Measurements from ENCODE around the gene SLX4IP. TPM values are rescaled to one million over a fixed set of nuclear protein-coding genes. Genes with fewer than 3 reads are reported as not detected.
A peak's percentile ranks its signal among the peaks of the same experiment; 100 is the strongest.

The SLX4IP gene
- polyA plus RNA-seq, 3 donors = 0.76 to 2.5 (median 1.1) TPM

- Histone ChIP-seq H4K20me1 (ENCODE audit: insufficient read depth, low read length) (no peaks in the 10 kb centered on the region), H3K9me3 (replicated peaks in 1 of 2; ENCODE audit: control insufficient read depth in 1 of 2, insufficient read depth in 1 of 2, low read length in 2 of 2) (no peaks in the 10 kb centered on the region), H3K4me3 (replicated peaks in 1 of 3; ENCODE audit: low read depth in 2 of 3, low read length in 3 of 3) (no peak overlapping the region), H3K9ac (ENCODE audit: insufficient read depth, low read length, poor library complexity, severe bottlenecking) (no peak overlapping the region), H3K4me1 (ENCODE audit: control insufficient read depth in 1 of 2, insufficient read depth in 2 of 2, low read length in 2 of 2) (no peaks in the 10 kb centered on the region), H3K27ac (ENCODE audit: low read depth in 1 of 2, low read length in 2 of 2) (no peak overlapping the region), H3K27me3 (ENCODE audit: control insufficient read depth in 2 of 2, insufficient read depth in 2 of 2, low read length in 2 of 2) (no peaks in the 10 kb centered on the region), H3K4me2 (replicated peaks; ENCODE audit: extremely low read depth, low read length, poor library complexity, severe bottlenecking) (no peak overlapping the region), H2AFZ (ENCODE audit: insufficient read depth, low read depth, low read length, poor library complexity, severe bottlenecking) (no peak overlapping the region), H3K36me3 (replicated peaks in 1 of 2; ENCODE audit: control insufficient read depth in 1 of 2, insufficient read depth in 2 of 2, low read length in 2 of 2) (peaks cover 44 to 90% of the 10 kb centered on the region in 2 donors), H3K79me2 (ENCODE audit: insufficient read depth, low read length) (no peaks in the 10 kb centered on the region)
- H3K36me3 Mint-ChIP-seq = peaks cover 76 to 88% of the 10 kb centered on the region in 2 donors
- H3K27ac Mint-ChIP-seq = peak overlapping the region in 1 of 7 donors; percentile 33
- no peaks in the 10 kb centered on the region for H3K9me3 Mint-ChIP-seq
- H3K4me3 Mint-ChIP-seq = no peak overlapping the region
- TF ChIP-seq CTCF (IDR thresholded peaks at IDR 0.05) = no peak
- intact Hi-C loops (cut with micrococcal nuclease) = no loop called here
- peaks cover 0 to 3% (median 0%) of the 10 kb centered on the region in 3 donors for H3K27me3 Mint-ChIP-seq (ENCODE audit: low read depth in 3 of 3)
- H3K4me1 Mint-ChIP-seq = no peaks in the 10 kb centered on the region
- DNase-seq = no peak
- 90% methylated on average over 9 of the region's 15 CpGs for WGBS (ENCODE audit: insufficient coverage)
These were observed 220.9 kb downstream of the SLX4IP start for GRCh38 chr20:10655720-10656669.

- H3K4me1 Mint-ChIP-seq = peaks cover 3% of the 10 kb centered on the region
- H3K27me3 Mint-ChIP-seq (ENCODE audit: low read depth in 3 of 3) = peaks cover 0 to 7% (median 7%) of the 10 kb centered on the region in 3 donors
These were observed 222.3 kb downstream of the SLX4IP start for GRCh38 chr20:10657453-10657852.

More at GRCh38 chr20:10657453-10657852, 222.3 kb downstream of the SLX4IP start:
- H3K36me3 ChIP-seq (replicated peaks in 1 of 2; ENCODE audit: control insufficient read depth in 1 of 2, insufficient read depth in 2 of 2, low read length in 2 of 2) = peaks cover 43 to 89% of the 10 kb centered on the region in 2 donors
- no peak for TF ChIP-seq CTCF (IDR thresholded peaks at IDR 0.05)
- no peak overlapping the region for H2AFZ ChIP-seq (ENCODE audit: insufficient read depth, low read depth, low read length, poor library complexity, severe bottlenecking)
- H3K27me3 ChIP-seq (ENCODE audit: control insufficient read depth in 2 of 2, insufficient read depth in 2 of 2, low read length in 2 of 2) = no peaks in the 10 kb centered on the region
- DNase-seq = no peak
- H4K20me1 ChIP-seq (ENCODE audit: insufficient read depth, low read length) = peaks cover 12% of the 10 kb centered on the region
- H3K4me2 ChIP-seq (replicated peaks; ENCODE audit: extremely low read depth, low read length, poor library complexity, severe bottlenecking) = no peak overlapping the region
- no peak overlapping the region for H3K4me3 ChIP-seq (replicated peaks in 1 of 3; ENCODE audit: low read depth in 2 of 3, low read length in 3 of 3)
- intact Hi-C loops (cut with micrococcal nuclease) = no loop called here
- Mint-ChIP-seq H3K4me3 (no peak overlapping the region), H3K36me3 (peaks cover 78 to 89% of the 10 kb centered on the region in 2 donors), H3K27ac (no peak overlapping the region), H3K9me3 (peaks cover 0 to 3% (median 0%) of the 10 kb centered on the region in 7 donors)
- no peaks in the 10 kb centered on the region for H3K9me3 ChIP-seq (replicated peaks in 1 of 2; ENCODE audit: control insufficient read depth in 1 of 2, insufficient read depth in 1 of 2, low read length in 2 of 2)
- no CpG with 5 or more reads among the region's 1 CpG for WGBS (ENCODE audit: insufficient coverage)
- peaks cover under 1 to 1% of the 10 kb centered on the region in 2 donors for H3K4me1 ChIP-seq (ENCODE audit: control insufficient read depth in 1 of 2, insufficient read depth in 2 of 2, low read length in 2 of 2)
- no peak overlapping the region for H3K27ac ChIP-seq (ENCODE audit: low read depth in 1 of 2, low read length in 2 of 2)
- H3K79me2 ChIP-seq (ENCODE audit: insufficient read depth, low read length) = no peaks in the 10 kb centered on the region
- H3K9ac ChIP-seq (ENCODE audit: insufficient read depth, low read length, poor library complexity, severe bottlenecking) = no peak overlapping the region

Data from CD14-positive monocyte (primary cell).